RWPE1 (cell line): ENCODE results near the gene GSN.

ENCODE experiments used
- CTCF ChIA-PET: fragments of 350-600 bp; sonication (Branson Sonifier 250); formaldehyde crosslinking; extraction: SDS; loops from one replicate; lab custom pipeline; 2021; lab: Yijun Ruan, JAX
- POLR2A ChIA-PET: fragments of 400-600 bp; formaldehyde crosslinking; extraction: SDS; loops from one replicate; lab custom pipeline; 2020; ENCODE audit warnings: antibody characterized with exemption; ENCODE audit not compliant: low non-redundant PET; lab: Yijun Ruan, JAX
- DNase-seq: peaks from one replicate; pipeline ENCODE4 v3.0.0; 2012; ENCODE audit warnings: low spot score
- H3K27ac ChIP-seq: fragments of 450-650 bp; 2 replicates; pipeline ENCODE4 v1.5.1; 2017
- TF ChIP-seq, protein P1 (sequence below): fragments of 450-650 bp; conservative IDR thresholded peaks from 2 replicates; pipeline ENCODE4 v1.5.1; 2017; ENCODE audit warnings: low read depth, mild to moderate bottlenecking

GSN gene

DNA sequence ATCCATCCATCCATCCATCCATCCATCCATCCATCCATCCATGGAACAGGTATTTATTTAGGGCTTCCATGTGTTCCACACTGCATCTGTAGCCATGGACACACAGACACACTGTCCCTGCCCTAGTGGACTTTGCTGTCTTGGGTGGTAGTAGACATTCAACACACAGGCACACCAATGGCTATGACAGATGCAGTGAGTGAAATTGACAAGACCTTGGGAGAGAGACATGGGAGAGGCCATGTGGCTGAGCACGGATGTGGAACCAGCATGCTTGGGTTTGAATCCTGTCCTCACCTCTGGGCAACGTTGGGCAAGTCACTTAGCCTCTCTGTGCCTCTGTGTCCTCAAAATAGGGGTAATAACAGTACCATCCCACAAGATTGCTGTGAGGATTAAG lies 56.8 kb downstream of the GSN start:
- TF ChIP-seq, protein P1, sequence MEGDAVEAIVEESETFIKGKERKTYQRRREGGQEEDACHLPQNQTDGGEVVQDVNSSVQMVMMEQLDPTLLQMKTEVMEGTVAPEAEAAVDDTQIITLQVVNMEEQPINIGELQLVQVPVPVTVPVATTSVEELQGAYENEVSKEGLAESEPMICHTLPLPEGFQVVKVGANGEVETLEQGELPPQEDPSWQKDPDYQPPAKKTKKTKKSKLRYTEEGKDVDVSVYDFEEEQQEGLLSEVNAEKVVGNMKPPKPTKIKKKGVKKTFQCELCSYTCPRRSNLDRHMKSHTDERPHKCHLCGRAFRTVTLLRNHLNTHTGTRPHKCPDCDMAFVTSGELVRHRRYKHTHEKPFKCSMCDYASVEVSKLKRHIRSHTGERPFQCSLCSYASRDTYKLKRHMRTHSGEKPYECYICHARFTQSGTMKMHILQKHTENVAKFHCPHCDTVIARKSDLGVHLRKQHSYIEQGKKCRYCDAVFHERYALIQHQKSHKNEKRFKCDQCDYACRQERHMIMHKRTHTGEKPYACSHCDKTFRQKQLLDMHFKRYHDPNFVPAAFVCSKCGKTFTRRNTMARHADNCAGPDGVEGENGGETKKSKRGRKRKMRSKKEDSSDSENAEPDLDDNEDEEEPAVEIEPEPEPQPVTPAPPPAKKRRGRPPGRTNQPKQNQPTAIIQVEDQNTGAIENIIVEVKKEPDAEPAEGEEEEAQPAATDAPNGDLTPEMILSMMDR: no peak
- DNase-seq: no peak
- peak overlapping the region; percentile 8; the same call in 1 of the 2 replicates for H3K27ac ChIP-seq
- POLR2A ChIA-PET: no interaction called here
- CTCF ChIA-PET: no interaction called here

DNA sequence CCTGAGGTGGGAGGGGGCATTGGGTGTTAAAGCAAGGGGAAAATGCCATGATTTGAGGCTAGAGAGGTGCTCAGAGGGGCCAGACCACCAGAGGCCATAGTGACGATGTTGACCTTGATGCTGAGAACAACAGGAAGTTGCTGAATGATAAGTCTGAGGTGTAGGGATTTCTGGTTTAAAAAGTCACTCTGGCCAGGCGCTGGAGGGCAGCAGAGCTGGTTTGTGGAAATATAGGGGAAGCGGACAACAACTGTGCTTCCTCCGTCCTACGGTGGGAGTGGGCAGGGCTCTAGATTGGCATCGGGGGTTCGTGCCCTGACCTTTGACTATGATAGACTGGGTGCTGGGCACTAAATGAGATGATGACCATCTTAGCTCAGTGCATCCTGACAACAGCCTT lies 57.4 kb downstream of the GSN start:
- POLR2A ChIA-PET: no interaction called here
- TF ChIP-seq, protein P1: no peak
- no peak for DNase-seq
- H3K27ac ChIP-seq: peak overlapping the region; percentile 59
- CTCF ChIA-PET: no interaction called here

DNA sequence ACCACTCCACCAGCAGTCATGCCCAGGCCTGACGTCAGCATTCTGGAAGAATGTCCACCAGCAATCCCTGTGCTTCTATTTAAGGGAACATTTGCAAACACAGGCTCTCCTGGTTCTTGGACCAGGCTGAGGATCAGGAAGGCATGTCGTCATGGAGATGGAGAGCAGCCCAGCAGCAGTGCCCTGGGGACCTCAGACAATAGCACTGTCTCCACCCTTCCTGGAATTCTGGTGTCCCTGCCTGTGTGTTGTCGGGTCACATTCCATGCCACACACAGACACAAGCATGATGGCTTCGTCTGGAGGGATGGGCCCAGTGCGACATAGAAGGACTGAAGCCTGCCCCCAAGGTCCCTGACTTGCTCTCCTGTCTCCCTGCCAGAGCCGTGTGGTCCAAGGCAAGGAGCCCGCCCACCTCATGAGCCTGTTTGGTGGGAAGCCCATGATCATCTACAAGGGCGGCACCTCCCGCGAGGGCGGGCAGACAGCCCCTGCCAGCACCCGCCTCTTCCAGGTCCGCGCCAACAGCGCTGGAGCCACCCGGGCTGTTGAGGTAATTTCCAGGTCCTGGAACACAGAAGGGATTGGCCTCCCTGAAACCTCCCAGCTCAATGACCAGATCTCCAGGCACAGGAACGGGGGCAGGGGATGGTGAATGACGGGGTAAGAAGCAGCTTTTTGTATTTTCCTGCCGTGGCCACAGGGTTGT lies 58.3 kb downstream of the GSN start:
- POLR2A ChIA-PET: no interaction called here
- TF ChIP-seq, protein P1: no peak
- CTCF ChIA-PET: interaction anchor here (1.0 to 1.1 kb wide), 2 partner anchors 37 to 49 kb away, joined by 4 read pairs; no protein-coding TSS in a partner anchor
- DNase-seq: no peak
- peak overlapping the region; percentile 59 for H3K27ac ChIP-seq

GRCh38 chr9:121326901-121327613 lies 59.1 kb downstream of the GSN start:
- ChIA-PET POLR2A (no interaction called here), CTCF (interaction anchor here (0.6 to 1.1 kb wide), 3 partner anchors 36 to 60 kb away, joined by 3 to 4 read pairs (median 4); no protein-coding TSS in a partner anchor)
- peak overlapping the region; percentile 59 for H3K27ac ChIP-seq
- TF ChIP-seq, protein P1: no peak
- no peak for DNase-seq

DNA sequence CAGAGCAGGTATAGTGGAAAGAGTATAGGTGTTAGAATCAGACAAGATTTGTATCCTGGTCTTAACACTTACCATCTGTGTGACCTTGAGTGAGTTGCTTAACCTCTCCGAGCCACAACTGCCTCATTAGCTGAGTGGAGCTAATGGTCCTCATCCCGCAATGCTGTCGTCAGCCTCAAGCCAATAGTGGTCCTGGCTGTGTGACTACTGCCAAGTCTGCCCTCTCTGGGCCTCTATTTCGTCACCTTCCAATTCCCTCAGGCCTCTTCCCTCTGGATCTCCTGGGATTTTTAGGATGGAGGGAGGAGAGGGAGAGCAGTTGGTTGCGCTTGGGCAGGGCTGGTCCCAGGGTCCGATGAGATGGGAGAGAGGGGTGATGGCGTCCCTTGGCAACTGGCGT lies 60.5 kb downstream of the GSN start:
- ChIA-PET CTCF (no interaction called here), POLR2A (no interaction called here)
- TF ChIP-seq, protein P1: no peak

GRCh38 chr9:121328876-121329681 lies 61.1 kb downstream of the GSN start:
- 0 out of 2 replicates have a peak overlapping the region, but pooled peaks have one; percentile 4 for H3K27ac ChIP-seq
- POLR2A ChIA-PET: no interaction called here
- DNase-seq: no peak
- CTCF ChIA-PET: no interaction called here
- TF ChIP-seq, protein P1: no peak

More for the DNA sequence above, 60.5 kb downstream of the GSN start:
- no peak for DNase-seq
- 0 out of 2 replicates have a peak overlapping the region, but pooled peaks have one; percentile 4 for H3K27ac ChIP-seq
